Cerebellar cortex (tissue), 1 donor: ENCODE results near the gene SERPINB10.

Source experiments
- DNase-seq: peaks from one replicate; pipeline ENCODE4 v3.0.0-alpha.2; 2015; ENCODE audit warnings: low spot score

The SERPINB10 gene

DNA sequence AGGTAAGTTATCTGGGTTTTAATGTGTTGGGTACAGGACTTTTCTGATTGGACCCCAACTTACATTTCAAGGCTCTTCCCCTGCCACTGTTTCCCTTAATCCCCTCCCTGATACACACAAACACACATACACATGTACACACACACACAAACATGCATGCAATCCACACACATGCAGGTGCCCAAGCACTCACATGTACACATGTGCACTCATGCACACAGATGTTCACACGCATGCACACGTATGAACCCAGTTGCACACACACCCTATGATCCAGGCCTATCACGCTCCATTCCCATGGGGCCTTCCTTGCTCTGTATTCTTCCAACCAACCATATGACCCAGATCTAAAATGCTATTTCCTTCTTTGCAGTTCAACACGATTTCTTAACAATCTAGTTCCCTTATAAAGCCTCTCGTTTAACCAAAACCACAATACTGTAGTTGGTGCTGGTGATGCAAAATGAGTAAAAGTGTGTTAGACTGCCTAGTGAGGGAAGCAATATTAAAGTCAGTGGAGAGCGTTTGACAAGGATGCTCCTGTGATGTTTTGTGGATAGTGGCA, 73.2 kb downstream of the SERPINB10 start:
- DNase-seq: no peak

DNA sequence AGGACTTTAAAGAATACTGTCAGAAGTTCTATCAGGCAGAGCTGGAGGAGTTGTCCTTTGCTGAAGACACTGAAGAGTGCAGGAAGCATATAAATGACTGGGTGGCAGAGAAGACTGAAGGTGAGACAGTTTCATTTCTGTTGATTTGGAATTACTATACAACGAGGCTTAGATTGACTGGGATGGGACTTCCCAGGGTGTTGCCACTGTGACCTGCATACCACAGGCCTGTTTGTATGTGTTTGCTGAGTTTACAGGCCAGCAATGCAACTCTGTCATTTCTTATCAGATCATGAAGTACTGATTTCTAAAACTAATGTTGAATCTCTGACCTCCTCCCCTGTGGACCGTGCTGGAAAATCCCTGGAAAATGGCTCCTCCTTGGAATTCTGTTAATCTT, 74.0 kb downstream of the SERPINB10 start:
- DNase-seq: no peak

DNA sequence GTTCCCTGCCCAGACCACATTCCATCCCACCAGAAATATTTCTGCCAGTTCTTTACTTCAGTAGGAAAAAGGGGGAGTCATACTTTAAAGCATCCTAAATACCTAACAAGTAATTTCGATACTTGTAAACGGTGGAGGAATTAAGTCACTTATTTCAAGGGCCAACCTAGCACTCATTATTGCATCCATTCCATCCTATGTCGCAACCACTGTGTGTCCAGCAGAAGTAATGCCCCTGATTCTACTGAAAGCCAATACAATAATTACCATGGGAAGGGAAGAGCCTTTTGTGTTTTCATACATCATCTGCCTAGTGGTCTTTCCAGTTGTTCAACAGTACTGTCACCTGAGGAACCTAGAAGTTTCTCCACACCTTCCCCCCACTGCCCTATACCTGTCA, 74.6 kb downstream of the SERPINB10 start:
- DNase-seq: no peak
